Neural cell (in vitro differentiated cells): ENCODE measurements around the gene SLC13A3. TPM values are rescaled to one million over a fixed set of nuclear protein-coding genes. Genes with fewer than 3 reads are reported as not detected.

Source experiments
- H2AFZ ChIP-seq: fragments of 200-600, 300-800 bp; sonication (generic), shearing (Covaris generic); 2 replicates; pipeline ENCODE4 v1.6.0; 2014; ENCODE audit warnings: low read depth, mild to moderate bottlenecking, antibody characterized with exemption, low read length, moderate library complexity
- H3F3A ChIP-seq: fragments of 200-600 bp; shearing (Covaris generic); 2 replicates; pipeline ENCODE4 v1.6.1; 2016; ENCODE audit warnings: mild to moderate bottlenecking, moderate library complexity, mixed read lengths, antibody characterized with exemption, low read length; ENCODE audit not compliant: insufficient read depth, poor library complexity, severe bottlenecking
- H3K27ac ChIP-seq: fragments of 200-600, 300-800 bp; sonication (generic), shearing (Covaris generic); 2 replicates; pipeline ENCODE4 v1.5.1; 2014; ENCODE audit warnings: mild to moderate bottlenecking, low read length, moderate library complexity
- H3K27me3 ChIP-seq: fragments of 300-800, 200-600 bp; sonication (generic), shearing (Covaris generic); 2 replicates; pipeline ENCODE4 v1.6.0; 2014; ENCODE audit warnings: mild to moderate bottlenecking, low read depth, low read length, moderate library complexity; ENCODE audit not compliant: insufficient read depth
- H3K36me3 ChIP-seq: fragments of 300-800, 200-600 bp; sonication (generic), shearing (Covaris generic); 2 replicates; pipeline ENCODE4 v1.5.1; 2014; ENCODE audit warnings: mild to moderate bottlenecking, antibody characterized with exemption, low read length, moderate library complexity; ENCODE audit not compliant: insufficient read depth
- H3K4me2 ChIP-seq: fragments of 300-800, 200-600 bp; sonication (generic), shearing (Covaris generic); 2 replicates; pipeline ENCODE4 v1.6.0; 2014; ENCODE audit warnings: mild to moderate bottlenecking, low read length
- H3K4me3 ChIP-seq: fragments of 300-800, 200-600 bp; sonication (generic), shearing (Covaris generic); 2 replicates; pipeline ENCODE4 v1.5.1; 2014; ENCODE audit warnings: mild to moderate bottlenecking, low read length, moderate library complexity
- H3K79me2 ChIP-seq: fragments of 200-600 bp; shearing (Covaris generic); replicated peaks from 2 replicates; pipeline ENCODE4 v1.6.0; 2014; ENCODE audit warnings: mild to moderate bottlenecking, low read length, moderate library complexity; ENCODE audit not compliant: insufficient read depth
- H3K9ac ChIP-seq: fragments of 300-800, 200-600 bp; sonication (generic), shearing (Covaris generic); 2 replicates; pipeline ENCODE4 v1.6.1; 2016; ENCODE audit warnings: mild to moderate bottlenecking, low read length, mixed read lengths
- H3K9me2 ChIP-seq: fragments of 200-600 bp; shearing (Covaris generic); 2 replicates; pipeline ENCODE4 v1.6.1; 2016; ENCODE audit warnings: mild to moderate bottlenecking, low read length, mixed read lengths; ENCODE audit not compliant: insufficient read depth
- H3K9me3 ChIP-seq: fragments of 200-600, 300-800 bp; sonication (generic), shearing (Covaris generic); 2 replicates; pipeline ENCODE4 v1.6.1; 2016; ENCODE audit warnings: mild to moderate bottlenecking, mixed run types, low read length, moderate library complexity, mixed read lengths
- H4K20me1 ChIP-seq: fragments of 200-600 bp; shearing (Covaris generic); 2 replicates; pipeline ENCODE4 v1.6.1; 2016; ENCODE audit warnings: mild to moderate bottlenecking, mixed run types; ENCODE audit not compliant: insufficient read depth
- EP300 ChIP-seq: fragments of 450-650 bp; conservative IDR thresholded peaks from 2 replicates; pipeline ENCODE4 v1.6.1; 2014; ENCODE audit warnings: antibody characterized with exemption, mild to moderate bottlenecking, moderate library complexity; ENCODE audit not compliant: poor library complexity, severe bottlenecking
- EZH2 ChIP-seq: fragments of 200-600, 300-800 bp; shearing (Covaris generic), sonication (generic); IDR thresholded peaks from 2 replicates; pipeline ENCODE4 v1.6.1; 2014; ENCODE audit warnings: antibody characterized with exemption, low read length, borderline replicate concordance, mild to moderate bottlenecking; ENCODE audit not compliant: insufficient read depth, poor library complexity, severe bottlenecking
- MXI1 ChIP-seq: fragments of 450-650 bp; conservative IDR thresholded peaks from 2 replicates; pipeline ENCODE4 v1.6.1; 2014; ENCODE audit warnings: antibody characterized with exemption, mild to moderate bottlenecking; ENCODE audit not compliant: poor library complexity, severe bottlenecking
- POLR2AphosphoS5 ChIP-seq: IDR thresholded peaks from 2 replicates; pipeline ENCODE4 v1.6.1; 2012
- RAD21 ChIP-seq: fragments of 450-650 bp; conservative IDR thresholded peaks from 2 replicates; pipeline ENCODE4 v1.6.1; 2014; ENCODE audit warnings: antibody characterized with exemption, mild to moderate bottlenecking, moderate library complexity
- REST ChIP-seq: IDR thresholded peaks from 2 replicates; pipeline ENCODE4 v1.6.1; 2012; ENCODE audit warnings: borderline replicate concordance
- SMC3 ChIP-seq: fragments of 450-650 bp; conservative IDR thresholded peaks from 2 replicates; pipeline ENCODE4 v1.6.1; 2014; ENCODE audit warnings: antibody characterized with exemption, mild to moderate bottlenecking, moderate library complexity; ENCODE audit not compliant: poor library complexity
- TAF1 ChIP-seq: IDR thresholded peaks from 2 replicates; pipeline ENCODE4 v1.6.1; 2012; ENCODE audit warnings: low read depth
- polyA plus RNA-seq: library from polyadenylated mRNA; depleted of rRNA; stranded (reverse); fragments of >200 nt; gene quantifications from 2 replicates; pipeline ENCODE4 v1.2.3, GENCODE V29; 2014
- TF ChIP-seq, protein P1 (sequence below): fragments of 450-650 bp; IDR thresholded peaks from 2 replicates; pipeline ENCODE4 v1.5.1; 2014; ENCODE audit warnings: antibody characterized with exemption, mild to moderate bottlenecking, moderate library complexity; ENCODE audit not compliant: poor library complexity, severe bottlenecking

Gene SLC13A3
- polyA plus RNA-seq, 1 donor from 2014 or later, result 5.5 TPM

- Histone ChIP-seq H3K36me3 (no peaks in the 10 kb centered on the region), H3K9me3 (no peaks in the 10 kb centered on the region), H3K27ac (no peak overlapping the region), H4K20me1 (no peaks in the 10 kb centered on the region), H3K4me3 (no peak overlapping the region), H3K79me2 (no peaks in the 10 kb centered on the region), H3K9ac (no peak overlapping the region), H3K27me3 (no peaks in the 10 kb centered on the region), H2AFZ (no peak overlapping the region), H3F3A (no peaks in the 10 kb centered on the region), H3K4me2 (no peak overlapping the region), H3K9me2 (no peaks in the 10 kb centered on the region)
- TF ChIP-seq RAD21 (no peak), SMC3 (no peak), POLR2AphosphoS5 (no peak), EP300 (no peak), MXI1 (no peak), REST (no peak), EZH2 (no peak)
Observed at GRCh38 chr20:46546936-46547335, 104.3 kb downstream of the SLC13A3 start.

GRCh38 chr20:46546298-46546697, 105.0 kb downstream of the SLC13A3 start:
- H3K79me2 ChIP-seq, result no peaks in the 10 kb centered on the region
- H3K4me3 ChIP-seq, result no peak overlapping the region
- TF ChIP-seq POLR2AphosphoS5 (no peak), REST (no peak), SMC3 (no peak), MXI1 (no peak), EZH2 (no peak), RAD21 (no peak), TAF1 (no peak), EP300 (no peak)
- TF ChIP-seq, protein P1, sequence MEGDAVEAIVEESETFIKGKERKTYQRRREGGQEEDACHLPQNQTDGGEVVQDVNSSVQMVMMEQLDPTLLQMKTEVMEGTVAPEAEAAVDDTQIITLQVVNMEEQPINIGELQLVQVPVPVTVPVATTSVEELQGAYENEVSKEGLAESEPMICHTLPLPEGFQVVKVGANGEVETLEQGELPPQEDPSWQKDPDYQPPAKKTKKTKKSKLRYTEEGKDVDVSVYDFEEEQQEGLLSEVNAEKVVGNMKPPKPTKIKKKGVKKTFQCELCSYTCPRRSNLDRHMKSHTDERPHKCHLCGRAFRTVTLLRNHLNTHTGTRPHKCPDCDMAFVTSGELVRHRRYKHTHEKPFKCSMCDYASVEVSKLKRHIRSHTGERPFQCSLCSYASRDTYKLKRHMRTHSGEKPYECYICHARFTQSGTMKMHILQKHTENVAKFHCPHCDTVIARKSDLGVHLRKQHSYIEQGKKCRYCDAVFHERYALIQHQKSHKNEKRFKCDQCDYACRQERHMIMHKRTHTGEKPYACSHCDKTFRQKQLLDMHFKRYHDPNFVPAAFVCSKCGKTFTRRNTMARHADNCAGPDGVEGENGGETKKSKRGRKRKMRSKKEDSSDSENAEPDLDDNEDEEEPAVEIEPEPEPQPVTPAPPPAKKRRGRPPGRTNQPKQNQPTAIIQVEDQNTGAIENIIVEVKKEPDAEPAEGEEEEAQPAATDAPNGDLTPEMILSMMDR, result no peak
- H2AFZ ChIP-seq, result no peak overlapping the region
- no peak overlapping the region for H3K4me2 ChIP-seq
- H3F3A ChIP-seq, result no peaks in the 10 kb centered on the region
- no peaks in the 10 kb centered on the region for H3K9me3 ChIP-seq
- H3K36me3 ChIP-seq, result no peaks in the 10 kb centered on the region
- no peak overlapping the region for H3K27ac ChIP-seq
- no peaks in the 10 kb centered on the region for H3K9me2 ChIP-seq
- H4K20me1 ChIP-seq, result no peaks in the 10 kb centered on the region
- H3K9ac ChIP-seq, result no peak overlapping the region
- H3K27me3 ChIP-seq, result no peaks in the 10 kb centered on the region
